ENCODE results near the gene CHCHD3.

DNA sequence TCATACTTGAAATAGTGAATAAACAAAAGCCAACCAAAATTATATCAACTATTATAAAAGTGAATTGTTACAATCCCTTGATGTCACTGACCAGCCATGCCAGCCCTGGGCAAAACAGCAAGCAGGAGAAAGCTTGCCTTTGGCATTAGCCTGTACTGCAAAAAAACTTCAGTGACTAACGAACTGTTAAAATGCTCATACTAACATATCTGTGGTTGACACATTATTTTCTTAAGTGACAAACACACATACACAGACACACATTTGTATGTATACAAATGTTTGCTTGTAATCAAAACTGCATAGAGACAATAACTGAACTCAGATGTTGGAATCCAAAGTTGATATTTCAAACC, 29.5 kb downstream of the CHCHD3 start:
- TF ChIP-seq, protein P1, sequence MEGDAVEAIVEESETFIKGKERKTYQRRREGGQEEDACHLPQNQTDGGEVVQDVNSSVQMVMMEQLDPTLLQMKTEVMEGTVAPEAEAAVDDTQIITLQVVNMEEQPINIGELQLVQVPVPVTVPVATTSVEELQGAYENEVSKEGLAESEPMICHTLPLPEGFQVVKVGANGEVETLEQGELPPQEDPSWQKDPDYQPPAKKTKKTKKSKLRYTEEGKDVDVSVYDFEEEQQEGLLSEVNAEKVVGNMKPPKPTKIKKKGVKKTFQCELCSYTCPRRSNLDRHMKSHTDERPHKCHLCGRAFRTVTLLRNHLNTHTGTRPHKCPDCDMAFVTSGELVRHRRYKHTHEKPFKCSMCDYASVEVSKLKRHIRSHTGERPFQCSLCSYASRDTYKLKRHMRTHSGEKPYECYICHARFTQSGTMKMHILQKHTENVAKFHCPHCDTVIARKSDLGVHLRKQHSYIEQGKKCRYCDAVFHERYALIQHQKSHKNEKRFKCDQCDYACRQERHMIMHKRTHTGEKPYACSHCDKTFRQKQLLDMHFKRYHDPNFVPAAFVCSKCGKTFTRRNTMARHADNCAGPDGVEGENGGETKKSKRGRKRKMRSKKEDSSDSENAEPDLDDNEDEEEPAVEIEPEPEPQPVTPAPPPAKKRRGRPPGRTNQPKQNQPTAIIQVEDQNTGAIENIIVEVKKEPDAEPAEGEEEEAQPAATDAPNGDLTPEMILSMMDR (IDR thresholded peaks at IDR 0.05; ENCODE audit: low read depth, low read length, missing input control), result no peak
- TF ChIP-seq, protein P2, sequence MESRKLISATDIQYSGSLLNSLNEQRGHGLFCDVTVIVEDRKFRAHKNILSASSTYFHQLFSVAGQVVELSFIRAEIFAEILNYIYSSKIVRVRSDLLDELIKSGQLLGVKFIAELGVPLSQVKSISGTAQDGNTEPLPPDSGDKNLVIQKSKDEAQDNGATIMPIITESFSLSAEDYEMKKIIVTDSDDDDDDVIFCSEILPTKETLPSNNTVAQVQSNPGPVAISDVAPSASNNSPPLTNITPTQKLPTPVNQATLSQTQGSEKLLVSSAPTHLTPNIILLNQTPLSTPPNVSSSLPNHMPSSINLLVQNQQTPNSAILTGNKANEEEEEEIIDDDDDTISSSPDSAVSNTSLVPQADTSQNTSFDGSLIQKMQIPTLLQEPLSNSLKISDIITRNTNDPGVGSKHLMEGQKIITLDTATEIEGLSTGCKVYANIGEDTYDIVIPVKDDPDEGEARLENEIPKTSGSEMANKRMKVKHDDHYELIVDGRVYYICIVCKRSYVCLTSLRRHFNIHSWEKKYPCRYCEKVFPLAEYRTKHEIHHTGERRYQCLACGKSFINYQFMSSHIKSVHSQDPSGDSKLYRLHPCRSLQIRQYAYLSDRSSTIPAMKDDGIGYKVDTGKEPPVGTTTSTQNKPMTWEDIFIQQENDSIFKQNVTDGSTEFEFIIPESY (IDR thresholded peaks at IDR 0.05), result no peak
- no peak for TF ChIP-seq YY1 (IDR thresholded peaks at IDR 0.05)
- TF ChIP-seq TAF1 (conservative IDR thresholded peaks at IDR 0.05), result no peak
- TF ChIP-seq REST (IDR thresholded peaks at IDR 0.05), result no peak
- no peak for TF ChIP-seq GABPA (IDR thresholded peaks at IDR 0.05 in 1 of 2, conservative IDR thresholded peaks at IDR 0.05 in 1 of 2)

Data from liver (tissue), 3 donors.